Measurements from ENCODE around the gene CNTN5. TPM values are rescaled to one million over a fixed set of nuclear protein-coding genes. Genes with fewer than 3 reads are reported as not detected.

The CNTN5 gene
- polyA plus RNA-seq, 1 donor from 2014 or later, result 1.1 TPM

- Histone ChIP-seq H3K4me2 (ENCODE audit: low read length) (no peak overlapping the region), H3K9ac (ENCODE audit: low read length) (no peak overlapping the region), H2AFZ (ENCODE audit: low read depth, low read length) (no peak overlapping the region), H3K27ac (ENCODE audit: low read length) (no peak overlapping the region), H3K36me3 (ENCODE audit: insufficient read depth, low read length) (no peaks in the 10 kb centered on the region), H3K9me3 (ENCODE audit: low read length) (no peaks in the 10 kb centered on the region), H3F3A (ENCODE audit: insufficient read depth, low read length, poor library complexity, severe bottlenecking) (no peaks in the 10 kb centered on the region), H3K79me2 (replicated peaks; ENCODE audit: insufficient read depth, low read length) (no peaks in the 10 kb centered on the region), H3K4me3 (ENCODE audit: low read length) (no peak overlapping the region), H4K20me1 (ENCODE audit: insufficient read depth) (no peaks in the 10 kb centered on the region), H3K9me2 (ENCODE audit: insufficient read depth, low read length) (no peaks in the 10 kb centered on the region), H3K27me3 (ENCODE audit: insufficient read depth, low read depth, low read length) (no peaks in the 10 kb centered on the region)
- no peak for TF ChIP-seq RAD21 (conservative IDR thresholded peaks at IDR 0.05)
- no peak for TF ChIP-seq EP300 (conservative IDR thresholded peaks at IDR 0.05; ENCODE audit: poor library complexity, severe bottlenecking)
- TF ChIP-seq, protein P1, sequence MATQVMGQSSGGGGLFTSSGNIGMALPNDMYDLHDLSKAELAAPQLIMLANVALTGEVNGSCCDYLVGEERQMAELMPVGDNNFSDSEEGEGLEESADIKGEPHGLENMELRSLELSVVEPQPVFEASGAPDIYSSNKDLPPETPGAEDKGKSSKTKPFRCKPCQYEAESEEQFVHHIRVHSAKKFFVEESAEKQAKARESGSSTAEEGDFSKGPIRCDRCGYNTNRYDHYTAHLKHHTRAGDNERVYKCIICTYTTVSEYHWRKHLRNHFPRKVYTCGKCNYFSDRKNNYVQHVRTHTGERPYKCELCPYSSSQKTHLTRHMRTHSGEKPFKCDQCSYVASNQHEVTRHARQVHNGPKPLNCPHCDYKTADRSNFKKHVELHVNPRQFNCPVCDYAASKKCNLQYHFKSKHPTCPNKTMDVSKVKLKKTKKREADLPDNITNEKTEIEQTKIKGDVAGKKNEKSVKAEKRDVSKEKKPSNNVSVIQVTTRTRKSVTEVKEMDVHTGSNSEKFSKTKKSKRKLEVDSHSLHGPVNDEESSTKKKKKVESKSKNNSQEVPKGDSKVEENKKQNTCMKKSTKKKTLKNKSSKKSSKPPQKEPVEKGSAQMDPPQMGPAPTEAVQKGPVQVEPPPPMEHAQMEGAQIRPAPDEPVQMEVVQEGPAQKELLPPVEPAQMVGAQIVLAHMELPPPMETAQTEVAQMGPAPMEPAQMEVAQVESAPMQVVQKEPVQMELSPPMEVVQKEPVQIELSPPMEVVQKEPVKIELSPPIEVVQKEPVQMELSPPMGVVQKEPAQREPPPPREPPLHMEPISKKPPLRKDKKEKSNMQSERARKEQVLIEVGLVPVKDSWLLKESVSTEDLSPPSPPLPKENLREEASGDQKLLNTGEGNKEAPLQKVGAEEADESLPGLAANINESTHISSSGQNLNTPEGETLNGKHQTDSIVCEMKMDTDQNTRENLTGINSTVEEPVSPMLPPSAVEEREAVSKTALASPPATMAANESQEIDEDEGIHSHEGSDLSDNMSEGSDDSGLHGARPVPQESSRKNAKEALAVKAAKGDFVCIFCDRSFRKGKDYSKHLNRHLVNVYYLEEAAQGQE (IDR thresholded peaks at IDR 0.05; ENCODE audit: borderline replicate concordance), result no peak
- no peak for TF ChIP-seq EZH2 (IDR thresholded peaks at IDR 0.05; ENCODE audit: borderline replicate concordance, insufficient read depth, low read length, poor library complexity, severe bottlenecking)
- TF ChIP-seq SMC3 (conservative IDR thresholded peaks at IDR 0.05; ENCODE audit: poor library complexity), result no peak
- TF ChIP-seq, protein P2, sequence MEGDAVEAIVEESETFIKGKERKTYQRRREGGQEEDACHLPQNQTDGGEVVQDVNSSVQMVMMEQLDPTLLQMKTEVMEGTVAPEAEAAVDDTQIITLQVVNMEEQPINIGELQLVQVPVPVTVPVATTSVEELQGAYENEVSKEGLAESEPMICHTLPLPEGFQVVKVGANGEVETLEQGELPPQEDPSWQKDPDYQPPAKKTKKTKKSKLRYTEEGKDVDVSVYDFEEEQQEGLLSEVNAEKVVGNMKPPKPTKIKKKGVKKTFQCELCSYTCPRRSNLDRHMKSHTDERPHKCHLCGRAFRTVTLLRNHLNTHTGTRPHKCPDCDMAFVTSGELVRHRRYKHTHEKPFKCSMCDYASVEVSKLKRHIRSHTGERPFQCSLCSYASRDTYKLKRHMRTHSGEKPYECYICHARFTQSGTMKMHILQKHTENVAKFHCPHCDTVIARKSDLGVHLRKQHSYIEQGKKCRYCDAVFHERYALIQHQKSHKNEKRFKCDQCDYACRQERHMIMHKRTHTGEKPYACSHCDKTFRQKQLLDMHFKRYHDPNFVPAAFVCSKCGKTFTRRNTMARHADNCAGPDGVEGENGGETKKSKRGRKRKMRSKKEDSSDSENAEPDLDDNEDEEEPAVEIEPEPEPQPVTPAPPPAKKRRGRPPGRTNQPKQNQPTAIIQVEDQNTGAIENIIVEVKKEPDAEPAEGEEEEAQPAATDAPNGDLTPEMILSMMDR (IDR thresholded peaks at IDR 0.05; ENCODE audit: poor library complexity, severe bottlenecking), result no peak
Observed at GRCh38 chr11:100176456-100176855, 1155.7 kb downstream of the CNTN5 start.

DNA sequence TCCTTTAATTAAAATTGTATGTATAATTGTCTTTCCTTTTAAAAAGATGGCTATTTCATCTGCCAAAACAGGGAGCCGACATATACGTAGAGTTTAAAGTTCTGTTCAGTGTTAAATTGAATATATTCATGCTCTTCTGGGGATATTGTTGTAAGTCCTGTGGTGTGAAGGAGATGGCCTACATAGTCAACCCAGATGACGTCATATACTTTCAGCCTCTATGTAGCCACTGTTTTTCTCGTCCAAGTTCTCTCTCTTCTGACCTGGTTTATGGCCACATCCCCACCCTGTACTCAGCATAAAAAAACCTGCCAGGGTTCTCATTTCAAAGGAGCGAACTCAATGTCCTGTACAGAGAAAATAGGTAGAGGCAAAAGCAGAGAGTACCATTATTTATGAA lies 1156.9 kb downstream of the CNTN5 start:
- Histone ChIP-seq H3K4me3 (ENCODE audit: low read length) (no peak overlapping the region), H3K27ac (ENCODE audit: low read length) (no peak overlapping the region), H3K36me3 (ENCODE audit: insufficient read depth, low read length) (no peaks in the 10 kb centered on the region), H3K4me2 (ENCODE audit: low read length) (no peak overlapping the region), H3K9ac (ENCODE audit: low read length) (no peak overlapping the region), H3K79me2 (replicated peaks; ENCODE audit: insufficient read depth, low read length) (no peaks in the 10 kb centered on the region), H3K9me3 (ENCODE audit: low read length) (no peaks in the 10 kb centered on the region), H2AFZ (ENCODE audit: low read depth, low read length) (no peak overlapping the region), H3K27me3 (ENCODE audit: insufficient read depth, low read depth, low read length) (no peaks in the 10 kb centered on the region), H3F3A (ENCODE audit: insufficient read depth, low read length, poor library complexity, severe bottlenecking) (no peaks in the 10 kb centered on the region), H3K9me2 (ENCODE audit: insufficient read depth, low read length) (no peaks in the 10 kb centered on the region), H4K20me1 (ENCODE audit: insufficient read depth) (no peaks in the 10 kb centered on the region)
- TF ChIP-seq POLR2AphosphoS5 (IDR thresholded peaks at IDR 0.05) (no peak), EP300 (conservative IDR thresholded peaks at IDR 0.05; ENCODE audit: poor library complexity, severe bottlenecking) (no peak), EZH2 (IDR thresholded peaks at IDR 0.05; ENCODE audit: borderline replicate concordance, insufficient read depth, low read length, poor library complexity, severe bottlenecking) (no peak), RAD21 (conservative IDR thresholded peaks at IDR 0.05) (no peak), MXI1 (conservative IDR thresholded peaks at IDR 0.05; ENCODE audit: poor library complexity, severe bottlenecking) (no peak), TAF1 (IDR thresholded peaks at IDR 0.05; ENCODE audit: low read depth) (no peak), SMC3 (conservative IDR thresholded peaks at IDR 0.05; ENCODE audit: poor library complexity) (no peak)
- TF ChIP-seq, protein P2 (IDR thresholded peaks at IDR 0.05; ENCODE audit: poor library complexity, severe bottlenecking), result no peak
- TF ChIP-seq, protein P1 (IDR thresholded peaks at IDR 0.05; ENCODE audit: borderline replicate concordance), result no peak
